Osteocyte (in vitro differentiated cells): ENCODE results near the gene NDUFS2. TPM values are rescaled to one million over a fixed set of nuclear protein-coding genes. Genes with fewer than 3 reads are reported as not detected.
A peak's percentile ranks its signal among the peaks of the same experiment; 100 is the strongest.

Experiments used
- DNase-seq: peaks from one replicate; pipeline ENCODE4 v3.0.0; 2021; ENCODE audit warnings: mixed read lengths; ENCODE audit not compliant: unreplicated experiment; ENCODE audit errors: extremely low spot score
- H3K27ac Mint-ChIP-seq: one replicate; pipeline ENCODE4 v1.8.0; 2021; ENCODE audit warnings: mild to moderate bottlenecking, mixed read lengths; ENCODE audit not compliant: unreplicated experiment
- H3K27me3 Mint-ChIP-seq: one replicate; pipeline ENCODE4 v1.8.0; 2021; ENCODE audit warnings: mixed read lengths; ENCODE audit not compliant: unreplicated experiment
- H3K36me3 Mint-ChIP-seq: one replicate; pipeline ENCODE4 v1.8.0; 2021; ENCODE audit warnings: mixed read lengths; ENCODE audit not compliant: unreplicated experiment
- H3K4me1 Mint-ChIP-seq: one replicate; pipeline ENCODE4 v1.8.0; 2021; ENCODE audit warnings: mixed read lengths; ENCODE audit not compliant: unreplicated experiment
- H3K4me3 Mint-ChIP-seq: one replicate; pipeline ENCODE4 v1.8.0; 2021; ENCODE audit warnings: mild to moderate bottlenecking, moderate library complexity, mixed read lengths; ENCODE audit not compliant: unreplicated experiment
- H3K9me3 Mint-ChIP-seq: one replicate; pipeline ENCODE4 v1.8.0; 2021; ENCODE audit warnings: mixed read lengths; ENCODE audit not compliant: unreplicated experiment
- total RNA-seq: library from RNA; stranded (reverse); gene quantifications from 2 replicates; pipeline ENCODE4 v1.2.1, GENCODE V29; 2021
- TF ChIP-seq, protein P1 (sequence below): fragments of 200-600 bp; sonication (generic); IDR thresholded peaks from 2 replicates; pipeline ENCODE4 v1.5.0; 2021; ENCODE audit warnings: antibody characterized with exemption, mild to moderate bottlenecking, moderate library complexity

NDUFS2 gene
- total RNA-seq, 1 donor from 2014 or later = 82.5 TPM

DNA sequence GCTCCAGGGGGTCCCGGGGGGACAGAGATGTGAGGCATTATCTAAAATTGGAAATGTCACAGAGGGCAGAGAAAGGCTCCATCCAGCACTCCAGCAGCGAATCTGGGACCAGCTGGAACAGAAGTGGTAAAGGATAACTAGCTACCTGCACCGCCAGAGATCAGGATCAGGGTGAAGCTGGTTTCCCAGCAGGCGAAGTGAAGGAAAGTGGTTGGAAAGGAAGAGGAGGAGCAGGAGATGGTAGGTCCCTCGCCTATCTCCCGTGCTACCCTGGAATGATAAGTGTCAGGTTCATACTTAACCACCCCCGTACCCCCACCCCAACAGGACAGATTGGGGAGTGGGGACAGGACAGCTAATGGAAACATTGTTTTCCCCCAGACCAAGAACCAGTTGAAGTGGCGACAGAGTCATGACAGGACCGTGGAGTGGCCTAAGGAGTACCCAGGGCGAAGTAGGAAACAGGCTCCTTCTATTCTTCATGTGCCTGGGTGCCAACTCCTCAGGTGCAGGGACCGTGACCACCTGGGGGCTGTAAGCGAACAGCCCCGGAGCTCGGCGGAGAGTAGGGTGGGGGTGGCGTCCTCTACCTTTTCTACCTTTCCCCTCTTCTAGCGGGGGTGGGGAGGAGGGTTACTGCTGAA lies 25.6 kb upstream of the NDUFS2 start:
- H3K4me3 Mint-ChIP-seq = peak overlapping the region; percentile 100
- no peaks in the 10 kb centered on the region for H3K27me3 Mint-ChIP-seq
- no peaks in the 10 kb centered on the region for H3K9me3 Mint-ChIP-seq
- no peak for DNase-seq
- TF ChIP-seq, protein P1, sequence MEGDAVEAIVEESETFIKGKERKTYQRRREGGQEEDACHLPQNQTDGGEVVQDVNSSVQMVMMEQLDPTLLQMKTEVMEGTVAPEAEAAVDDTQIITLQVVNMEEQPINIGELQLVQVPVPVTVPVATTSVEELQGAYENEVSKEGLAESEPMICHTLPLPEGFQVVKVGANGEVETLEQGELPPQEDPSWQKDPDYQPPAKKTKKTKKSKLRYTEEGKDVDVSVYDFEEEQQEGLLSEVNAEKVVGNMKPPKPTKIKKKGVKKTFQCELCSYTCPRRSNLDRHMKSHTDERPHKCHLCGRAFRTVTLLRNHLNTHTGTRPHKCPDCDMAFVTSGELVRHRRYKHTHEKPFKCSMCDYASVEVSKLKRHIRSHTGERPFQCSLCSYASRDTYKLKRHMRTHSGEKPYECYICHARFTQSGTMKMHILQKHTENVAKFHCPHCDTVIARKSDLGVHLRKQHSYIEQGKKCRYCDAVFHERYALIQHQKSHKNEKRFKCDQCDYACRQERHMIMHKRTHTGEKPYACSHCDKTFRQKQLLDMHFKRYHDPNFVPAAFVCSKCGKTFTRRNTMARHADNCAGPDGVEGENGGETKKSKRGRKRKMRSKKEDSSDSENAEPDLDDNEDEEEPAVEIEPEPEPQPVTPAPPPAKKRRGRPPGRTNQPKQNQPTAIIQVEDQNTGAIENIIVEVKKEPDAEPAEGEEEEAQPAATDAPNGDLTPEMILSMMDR = no peak
- peak overlapping the region; percentile 97 for H3K27ac Mint-ChIP-seq
- H3K36me3 Mint-ChIP-seq = peaks cover 24% of the 10 kb centered on the region
- peaks cover 40% of the 10 kb centered on the region for H3K4me1 Mint-ChIP-seq

DNA sequence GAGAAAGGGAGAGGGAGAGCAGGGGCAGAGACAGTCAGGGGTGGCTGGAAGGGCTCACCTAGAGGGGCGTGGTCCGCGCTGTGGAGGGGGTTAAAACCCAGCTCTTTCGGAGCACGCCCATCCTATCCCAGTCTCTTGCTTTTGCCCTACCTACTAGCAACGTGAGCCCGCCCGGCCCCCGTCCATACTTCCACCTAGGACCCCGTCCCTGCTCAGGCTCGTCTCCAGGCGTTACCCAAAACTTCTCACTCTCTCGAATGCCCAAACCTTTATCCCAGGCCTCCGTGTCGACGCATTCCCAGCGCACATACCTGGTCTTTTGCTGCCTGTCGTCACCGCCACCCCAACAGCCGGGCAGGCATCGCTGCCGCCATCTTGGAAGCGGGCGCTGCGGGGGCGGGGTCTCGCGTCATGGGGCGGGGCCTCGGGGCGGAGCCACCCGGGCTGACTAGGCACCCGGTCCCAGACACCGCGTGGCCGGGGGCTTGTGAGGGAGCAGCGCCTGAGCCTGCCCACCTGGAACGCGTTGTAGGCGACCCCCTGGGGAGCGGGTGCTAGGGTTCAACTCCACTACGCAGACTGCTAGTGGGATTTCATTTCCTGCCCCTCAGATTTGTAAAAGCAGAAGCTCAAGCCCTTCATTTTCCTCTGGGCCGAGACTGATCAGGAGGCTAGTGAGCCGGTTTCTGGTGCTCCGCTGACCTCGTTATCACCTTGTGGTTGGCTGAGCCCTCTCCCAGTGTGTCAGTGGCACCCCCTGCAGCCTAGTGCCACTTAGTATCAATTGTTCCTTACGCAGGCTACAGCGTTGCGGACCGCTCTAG lies 24.8 kb upstream of the NDUFS2 start, which contains the start of gene B4GALT3:
B4GALT3 (minus strand) TSS at position 396 of the 824 bp plus-strand sequence. CDS start 1,447 bp downstream, outside the sequence.
- Mint-ChIP-seq H3K27me3 (no peaks in the 10 kb centered on the region), H3K27ac (peak within 1 kb of the TSS; percentile 97), H3K36me3 (peaks cover 20% of the 10 kb centered on the region), H3K9me3 (no peaks in the 10 kb centered on the region), H3K4me3 (peak within 1 kb of the TSS; percentile 100), H3K4me1 (peaks cover 42% of the 10 kb centered on the region)
- TF ChIP-seq, protein P1 = no peak
- peak; percentile 96 for DNase-seq

DNA sequence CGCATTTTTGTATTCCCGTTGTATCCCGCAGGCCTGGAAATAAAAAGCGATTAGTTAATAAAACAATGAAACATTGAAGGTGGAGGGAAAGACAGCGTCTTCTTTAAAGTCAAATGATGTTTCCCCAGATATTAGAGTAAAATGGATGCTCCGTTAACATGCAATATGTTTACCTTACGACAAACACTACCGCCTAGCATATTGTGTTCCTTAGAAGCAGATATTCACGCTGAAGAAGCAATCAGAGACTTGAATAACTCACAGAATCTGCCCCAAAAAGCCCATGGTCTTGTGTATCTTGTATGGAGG lies 24.3 kb upstream of the NDUFS2 start:
- Mint-ChIP-seq H3K27me3 (no peaks in the 10 kb centered on the region), H3K27ac (peak overlapping the region; percentile 97), H3K36me3 (peaks cover 17% of the 10 kb centered on the region), H3K9me3 (no peaks in the 10 kb centered on the region), H3K4me1 (peaks cover 41% of the 10 kb centered on the region), H3K4me3 (peak overlapping the region; percentile 100)
- no peak for DNase-seq
- TF ChIP-seq, protein P1 = no peak

DNA sequence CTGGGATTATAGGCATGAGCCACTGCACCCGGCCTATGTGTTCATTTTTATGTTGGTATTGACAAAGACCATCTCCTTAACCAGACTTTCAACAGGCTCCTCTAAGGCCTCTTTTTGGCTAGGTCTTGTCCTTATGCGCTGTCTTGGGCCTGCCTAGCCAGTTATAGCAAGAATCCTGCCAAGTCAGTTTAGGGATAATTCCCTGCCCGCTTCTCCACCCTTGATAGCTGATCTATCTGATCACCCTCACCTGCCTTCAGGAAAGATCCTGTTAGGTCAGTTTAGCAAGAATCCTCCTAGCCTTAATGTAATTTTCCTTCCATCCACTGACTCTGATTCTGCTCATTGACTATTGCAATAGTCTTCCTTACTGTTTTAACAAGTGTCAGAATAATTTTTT lies 22.5 kb upstream of the NDUFS2 start:
- no peak for DNase-seq
- Mint-ChIP-seq H3K4me3 (no peak overlapping the region), H3K27ac (no peak overlapping the region), H3K36me3 (peaks cover 1% of the 10 kb centered on the region), H3K4me1 (peaks cover 32% of the 10 kb centered on the region), H3K27me3 (no peaks in the 10 kb centered on the region), H3K9me3 (no peaks in the 10 kb centered on the region)
- TF ChIP-seq, protein P1 = no peak

DNA sequence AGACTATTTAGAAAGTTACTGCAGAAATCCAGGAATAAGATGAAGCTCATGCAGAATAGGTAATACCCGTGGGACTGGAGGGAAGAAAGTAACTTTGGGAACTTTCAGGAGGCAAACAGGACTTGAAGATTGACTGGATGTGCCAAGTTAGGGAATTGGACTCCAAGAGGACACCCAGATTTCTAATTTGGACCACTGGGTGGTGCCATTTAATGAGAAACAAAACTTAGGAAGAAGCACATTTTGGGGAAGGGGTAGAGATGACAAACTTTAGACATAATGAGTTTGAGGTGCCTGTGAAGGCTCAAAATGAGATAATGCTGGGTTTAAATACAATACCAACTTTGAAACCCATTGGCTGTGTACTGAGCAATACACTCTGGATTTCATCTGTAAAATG lies 21.5 kb upstream of the NDUFS2 start:
- Mint-ChIP-seq H3K4me1 (peaks cover 36% of the 10 kb centered on the region), H3K27me3 (no peaks in the 10 kb centered on the region), H3K9me3 (no peaks in the 10 kb centered on the region), H3K27ac (no peak overlapping the region), H3K4me3 (no peak overlapping the region), H3K36me3 (no peaks in the 10 kb centered on the region)
- DNase-seq = no peak
- TF ChIP-seq, protein P1 = peak; percentile 38
